Lower leg skin (tissue), 4 donors: Measurements from ENCODE around the gene ABHD17C. TPM values are rescaled to one million over a fixed set of nuclear protein-coding genes. Genes with fewer than 3 reads are reported as not detected.

ENCODE experiments used
- DNase-seq, 2 donors: peaks; one replicate each; pipeline ENCODE4 v3.0.0-alpha.2; 2019; ENCODE audit warnings: low spot score in 2 of 2
- H3K4me3 ChIP-seq: fragments of 200-600 bp; sonication (generic); 2 replicates; pipeline ENCODE4 v1.5.1; 2017; ENCODE audit warnings: mild to moderate bottlenecking, low read depth; ENCODE audit not compliant: poor library complexity, severe bottlenecking
- POLR2A ChIP-seq, 2 donors: fragments of 450-650 bp; IDR thresholded peaks; one replicate each; pipeline ENCODE4 v1.6.1; 2016 to 2017; ENCODE audit warnings: antibody characterized with exemption in 2 of 2, mild to moderate bottlenecking in 1 of 2, moderate library complexity in 1 of 2
- WGBS, 2 donors: methylation state at CpG; one replicate each; pipeline ENCODE4 v1.1.5; 2018; 5-methylcytosine and 5-hydroxymethylcytosine counted together
- intact Hi-C: fragments of 100-400 bp; cut with DNase I; formaldehyde crosslinking; loops from one replicate; pipeline ENCODE4 v1.15.0; 2023; ENCODE audit warnings: low total_unique reads
- total RNA-seq, 4 donors: library from RNA; depleted of rRNA; stranded (reverse); fragments of >200 nt; gene quantifications; one replicate each; pipeline ENCODE4 v1.1.0, GENCODE V29; 2016
- TF ChIP-seq, protein P1 (sequence below), 3 donors: fragments of 450-650 bp; IDR thresholded peaks; one replicate each; pipeline ENCODE4 v1.5.1; 2016; ENCODE audit warnings: antibody characterized with exemption in 3 of 3, mild to moderate bottlenecking in 3 of 3, moderate library complexity in 2 of 3

The ABHD17C gene
- total RNA-seq, 4 donors from 2014 or later, result 18.0 to 28.5 (median 26.2) TPM

DNA sequence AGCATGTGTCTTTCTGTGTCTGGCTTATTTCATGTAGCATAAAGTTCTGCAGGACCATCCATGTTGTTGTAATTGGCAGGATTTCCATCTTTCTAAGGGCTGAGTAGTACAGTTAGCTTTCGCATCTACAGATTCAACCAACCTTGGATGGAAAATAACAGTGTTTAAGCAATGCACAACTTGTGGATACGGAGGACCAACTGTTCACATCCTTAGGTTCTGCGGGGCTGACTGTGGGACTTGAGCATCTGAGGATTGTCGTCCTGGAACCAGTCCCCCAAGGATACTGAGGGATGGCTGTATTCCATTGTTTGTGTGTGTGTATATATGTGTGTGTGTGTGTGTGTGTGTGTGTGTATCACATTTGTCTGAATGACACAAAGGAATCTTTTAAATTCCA is 27.7 kb downstream of the ABHD17C start:
- DNase-seq, result no peak
- TF ChIP-seq, protein P1, sequence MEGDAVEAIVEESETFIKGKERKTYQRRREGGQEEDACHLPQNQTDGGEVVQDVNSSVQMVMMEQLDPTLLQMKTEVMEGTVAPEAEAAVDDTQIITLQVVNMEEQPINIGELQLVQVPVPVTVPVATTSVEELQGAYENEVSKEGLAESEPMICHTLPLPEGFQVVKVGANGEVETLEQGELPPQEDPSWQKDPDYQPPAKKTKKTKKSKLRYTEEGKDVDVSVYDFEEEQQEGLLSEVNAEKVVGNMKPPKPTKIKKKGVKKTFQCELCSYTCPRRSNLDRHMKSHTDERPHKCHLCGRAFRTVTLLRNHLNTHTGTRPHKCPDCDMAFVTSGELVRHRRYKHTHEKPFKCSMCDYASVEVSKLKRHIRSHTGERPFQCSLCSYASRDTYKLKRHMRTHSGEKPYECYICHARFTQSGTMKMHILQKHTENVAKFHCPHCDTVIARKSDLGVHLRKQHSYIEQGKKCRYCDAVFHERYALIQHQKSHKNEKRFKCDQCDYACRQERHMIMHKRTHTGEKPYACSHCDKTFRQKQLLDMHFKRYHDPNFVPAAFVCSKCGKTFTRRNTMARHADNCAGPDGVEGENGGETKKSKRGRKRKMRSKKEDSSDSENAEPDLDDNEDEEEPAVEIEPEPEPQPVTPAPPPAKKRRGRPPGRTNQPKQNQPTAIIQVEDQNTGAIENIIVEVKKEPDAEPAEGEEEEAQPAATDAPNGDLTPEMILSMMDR (IDR thresholded peaks at IDR 0.05), result no peak
- TF ChIP-seq POLR2A (IDR thresholded peaks at IDR 0.05), result no peak
- 96 to 97% methylated on average over 4 of the region's 4 CpGs for WGBS, 2 donors
- no peak overlapping the region for H3K4me3 ChIP-seq
- intact Hi-C loops, result no loop called here

DNA sequence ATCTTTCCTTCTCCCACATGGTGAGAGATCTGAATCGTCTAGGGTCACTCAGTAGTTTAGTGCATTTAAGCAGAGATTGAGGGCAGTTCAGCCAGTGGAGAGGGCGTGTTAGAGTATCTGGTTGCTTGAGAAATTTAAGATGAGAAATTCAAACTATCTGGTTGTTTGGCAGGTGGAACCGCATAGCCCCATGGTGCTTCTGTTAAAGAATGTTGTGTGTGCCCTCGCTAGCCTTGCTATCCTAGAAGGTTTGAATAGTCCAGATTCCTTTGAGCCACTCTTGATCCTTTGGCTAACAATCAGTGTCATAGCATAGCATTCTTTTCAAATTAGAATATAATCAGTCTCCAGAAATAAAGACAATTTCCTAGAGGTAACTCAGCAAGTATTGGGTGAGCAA is 32.1 kb downstream of the ABHD17C start:
- H3K4me3 ChIP-seq, result no peak overlapping the region
- intact Hi-C loops, result no loop called here
- DNase-seq, result no peak
- WGBS, 2 donors, result 91 to 95% methylated on average over 4 of the region's 4 CpGs
- TF ChIP-seq, protein P1 (IDR thresholded peaks at IDR 0.05), result no peak
- no peak for TF ChIP-seq POLR2A (IDR thresholded peaks at IDR 0.05)

GRCh38 chr15:80727596-80727995 is 32.5 kb downstream of the ABHD17C start:
- H3K4me3 ChIP-seq, result no peak overlapping the region
- intact Hi-C loops, result no loop called here
- 95 to 96% methylated on average over 5 of the region's 5 CpGs for WGBS, 2 donors
- DNase-seq, result no peak
- no peak for TF ChIP-seq POLR2A (IDR thresholded peaks at IDR 0.05)
- TF ChIP-seq, protein P1 (IDR thresholded peaks at IDR 0.05), result no peak

- TF ChIP-seq, protein P1 (IDR thresholded peaks at IDR 0.05), result no peak
- TF ChIP-seq POLR2A (IDR thresholded peaks at IDR 0.05), result no peak
- no peak for DNase-seq
- 86 to 87% methylated on average over 7 of the region's 7 CpGs for WGBS, 2 donors
- no peak overlapping the region for H3K4me3 ChIP-seq
- intact Hi-C loops, result no loop called here
Observed at GRCh38 chr15:80730387-80730786, 35.3 kb downstream of the ABHD17C start.

DNA sequence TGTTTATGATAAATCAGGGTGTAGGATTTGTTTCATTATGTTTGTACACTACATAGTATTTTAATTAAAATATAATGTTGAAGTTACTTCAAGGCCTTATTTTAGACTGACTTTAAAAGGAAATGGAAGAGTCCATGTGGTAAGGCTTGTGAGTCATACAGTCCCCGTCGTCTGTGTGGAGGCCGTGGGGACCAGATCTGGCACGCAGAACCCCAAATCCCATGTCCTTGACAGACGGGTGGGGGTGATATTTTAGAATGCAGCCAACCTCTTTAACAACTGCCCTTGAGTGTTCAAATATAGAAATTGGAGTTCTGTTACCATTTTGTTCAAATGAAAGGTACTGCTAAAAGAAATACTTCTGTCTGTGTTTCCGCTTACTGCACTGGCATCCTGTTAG is 35.8 kb downstream of the ABHD17C start:
- 64 to 65% methylated on average over 6 of the region's 6 CpGs for WGBS, 2 donors
- DNase-seq, result no peak
- TF ChIP-seq, protein P1 (IDR thresholded peaks at IDR 0.05), result no peak
- TF ChIP-seq POLR2A (IDR thresholded peaks at IDR 0.05), result no peak
- intact Hi-C loops, result no loop called here
- H3K4me3 ChIP-seq, result no peak overlapping the region

GRCh38 chr15:80732167-80732566 is 37.1 kb downstream of the ABHD17C start:
- H3K4me3 ChIP-seq, result no peak overlapping the region
- no peak for TF ChIP-seq POLR2A (IDR thresholded peaks at IDR 0.05)
- TF ChIP-seq, protein P1 (IDR thresholded peaks at IDR 0.05), result no peak
- no peak for DNase-seq
- WGBS, 2 donors, result 88 to 90% methylated on average over 6 of the region's 6 CpGs
- intact Hi-C loops, result no loop called here
